CD4-positive, alpha-beta T cell treated with Interleukin-4 for 4 hours (primary cell): Measurements from ENCODE around the gene MRPS9.

ENCODE experiments used
- DNase-seq: peaks from one replicate; pipeline ENCODE4 v3.0.0-alpha.2; 2020

The MRPS9 gene

GRCh38 chr2:105037572-105038382 lies at the start of gene MRPS9:
Gene MRPS9 (plus strand): TSS chr2:105038069. CDS start chr2:105038093, 24 bp downstream.
- DNase-seq: peak; percentile 97

GRCh38 chr2:105005181-105005951 lies 32.5 kb upstream of the MRPS9 start:
- no peak for DNase-seq

- DNase-seq: no peak
Measured at GRCh38 chr2:105007367-105007766, 30.5 kb upstream of the MRPS9 start.

- DNase-seq: no peak
Measured at GRCh38 chr2:105032476-105032875, 5.4 kb upstream of the MRPS9 start.

GRCh38 chr2:105034170-105034569 lies 3.7 kb upstream of the MRPS9 start:
- DNase-seq: no peak

GRCh38 chr2:105038383-105039061 lies 653 bp downstream of the MRPS9 start:
- no peak for DNase-seq

GRCh38 chr2:105039559-105039958 lies 1.7 kb downstream of the MRPS9 start:
- no peak for DNase-seq

- no peak for DNase-seq
Measured at GRCh38 chr2:105042189-105042588, 4.3 kb downstream of the MRPS9 start.

GRCh38 chr2:105052773-105053172 lies 14.9 kb downstream of the MRPS9 start:
- DNase-seq: no peak

GRCh38 chr2:105055613-105056012 lies 17.7 kb downstream of the MRPS9 start:
- DNase-seq: no peak

GRCh38 chr2:105056245-105056644 lies 18.4 kb downstream of the MRPS9 start:
- no peak for DNase-seq

GRCh38 chr2:105057005-105057404 lies 19.1 kb downstream of the MRPS9 start:
- DNase-seq: no peak

GRCh38 chr2:105061560-105061959 lies 23.7 kb downstream of the MRPS9 start:
- no peak for DNase-seq

GRCh38 chr2:105062158-105062557 lies 24.3 kb downstream of the MRPS9 start:
- DNase-seq: no peak

- DNase-seq: no peak
Measured at GRCh38 chr2:105068387-105068786, 30.5 kb downstream of the MRPS9 start.

GRCh38 chr2:105068875-105069274 lies 31.0 kb downstream of the MRPS9 start:
- no peak for DNase-seq

- no peak for DNase-seq
Measured at GRCh38 chr2:105070010-105070865, 32.4 kb downstream of the MRPS9 start.

- no peak for DNase-seq
Measured at GRCh38 chr2:105071379-105071778, 33.5 kb downstream of the MRPS9 start.

GRCh38 chr2:105072039-105072438 lies 34.2 kb downstream of the MRPS9 start:
- peak; percentile 16 for DNase-seq

GRCh38 chr2:105073591-105073990 lies 35.7 kb downstream of the MRPS9 start:
- no peak for DNase-seq

- DNase-seq: no peak
Measured at GRCh38 chr2:105076121-105076520, 38.3 kb downstream of the MRPS9 start.

- no peak for DNase-seq
Measured at GRCh38 chr2:105078906-105079495, 41.1 kb downstream of the MRPS9 start.
